Measurements from ENCODE around the gene SPO11.

DNA sequence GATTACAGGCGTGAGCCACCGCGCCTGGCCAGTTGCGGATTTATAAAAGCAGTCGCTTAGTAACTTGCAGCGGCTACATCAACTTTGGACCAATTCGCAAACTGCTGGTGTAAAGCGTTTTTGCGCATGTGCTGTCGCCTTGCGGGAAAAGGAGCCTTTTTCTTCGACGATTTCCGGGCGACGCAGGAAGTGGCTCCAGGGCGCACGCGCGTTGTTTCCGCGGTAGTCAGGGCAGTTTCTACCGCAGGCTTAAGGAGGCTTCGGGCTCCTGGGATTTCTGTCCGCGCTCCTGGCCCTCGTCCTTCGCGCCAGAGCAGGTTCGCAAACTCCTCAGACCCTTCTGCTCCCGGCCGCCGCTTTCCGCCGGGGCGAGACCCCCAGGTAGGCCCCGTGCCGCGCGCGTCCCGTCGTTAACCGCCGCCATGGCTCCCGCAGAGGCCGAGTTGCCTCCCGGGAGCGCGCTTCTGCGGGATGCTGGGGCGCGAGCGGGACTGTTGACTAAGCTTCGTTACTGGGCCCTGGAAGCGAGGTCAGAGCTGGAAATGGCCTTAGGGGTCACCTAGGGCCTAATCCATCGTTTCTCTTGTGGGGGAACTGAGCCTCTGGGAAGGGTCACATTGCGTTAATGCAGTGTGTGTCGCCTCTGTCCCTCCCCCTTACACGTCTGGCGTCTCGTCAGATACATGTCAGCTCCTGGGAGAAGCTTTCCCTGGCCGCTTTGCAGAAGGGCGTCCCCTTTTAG is 21.6 kb downstream of the SPO11 start, which contains the start of gene RAE1:
- TF ChIP-seq POLR2A (IDR thresholded peaks at IDR 0.05) (peak; percentile 47), EP300 (IDR thresholded peaks at IDR 0.05; ENCODE audit: low read depth) (no peak)
- TF ChIP-seq, protein P1, sequence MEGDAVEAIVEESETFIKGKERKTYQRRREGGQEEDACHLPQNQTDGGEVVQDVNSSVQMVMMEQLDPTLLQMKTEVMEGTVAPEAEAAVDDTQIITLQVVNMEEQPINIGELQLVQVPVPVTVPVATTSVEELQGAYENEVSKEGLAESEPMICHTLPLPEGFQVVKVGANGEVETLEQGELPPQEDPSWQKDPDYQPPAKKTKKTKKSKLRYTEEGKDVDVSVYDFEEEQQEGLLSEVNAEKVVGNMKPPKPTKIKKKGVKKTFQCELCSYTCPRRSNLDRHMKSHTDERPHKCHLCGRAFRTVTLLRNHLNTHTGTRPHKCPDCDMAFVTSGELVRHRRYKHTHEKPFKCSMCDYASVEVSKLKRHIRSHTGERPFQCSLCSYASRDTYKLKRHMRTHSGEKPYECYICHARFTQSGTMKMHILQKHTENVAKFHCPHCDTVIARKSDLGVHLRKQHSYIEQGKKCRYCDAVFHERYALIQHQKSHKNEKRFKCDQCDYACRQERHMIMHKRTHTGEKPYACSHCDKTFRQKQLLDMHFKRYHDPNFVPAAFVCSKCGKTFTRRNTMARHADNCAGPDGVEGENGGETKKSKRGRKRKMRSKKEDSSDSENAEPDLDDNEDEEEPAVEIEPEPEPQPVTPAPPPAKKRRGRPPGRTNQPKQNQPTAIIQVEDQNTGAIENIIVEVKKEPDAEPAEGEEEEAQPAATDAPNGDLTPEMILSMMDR (IDR thresholded peaks at IDR 0.05), result peak in 2 of 5 experiments; percentile 7 to 22
